GM18505 (cell line): ENCODE measurements around the gene CMTR1.

Experiments
- ATAC-seq: cut with Tn5 transposase; IDR thresholded peaks from one replicate; pipeline ENCODE4 v1.9.1; 2021; ENCODE audit not compliant: unreplicated experiment
- POLR2A ChIP-seq: IDR thresholded peaks from 4 replicates; pipeline ENCODE4 v1.6.1; 2011; ENCODE audit warnings: borderline replicate concordance; ENCODE audit not compliant: insufficient read depth, insufficient read length; ENCODE audit errors: extremely low read depth

Gene CMTR1

DNA sequence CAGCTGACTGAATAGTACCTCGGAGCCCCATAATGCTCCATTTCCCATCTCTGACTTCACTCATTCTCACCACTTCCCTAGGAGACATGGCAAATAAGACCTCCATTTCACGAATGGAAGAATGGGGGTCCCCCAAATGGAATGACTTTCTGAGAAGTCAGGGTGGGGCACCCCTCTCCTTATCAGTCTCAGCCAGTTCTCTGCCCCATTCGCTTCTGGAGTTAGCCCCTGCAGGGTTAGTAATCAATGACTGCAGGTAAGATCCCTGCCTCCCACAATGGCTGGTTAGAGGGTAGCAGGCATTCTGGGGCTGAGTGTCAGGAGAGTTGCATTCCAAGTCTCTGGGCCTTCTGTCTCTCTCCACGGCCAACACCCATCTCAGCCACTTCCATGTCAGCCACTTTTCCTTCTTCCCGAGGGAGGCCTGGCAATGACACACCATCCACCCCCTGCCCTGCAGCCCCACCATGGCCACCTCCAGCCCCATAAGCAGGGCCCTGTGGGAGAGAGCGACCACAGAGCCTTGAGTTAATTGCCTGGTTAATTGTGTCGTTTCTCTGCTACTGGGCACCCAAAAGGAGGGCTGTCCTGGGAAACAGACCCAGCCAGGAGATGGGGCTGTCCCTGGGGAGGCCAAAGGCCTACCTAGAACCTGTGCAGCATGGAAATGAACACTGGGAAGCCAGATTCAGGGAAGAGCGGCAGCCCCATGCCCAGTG is 53.3 kb downstream of the CMTR1 start:
- no peak for ATAC-seq
- no peak for TF ChIP-seq POLR2A

DNA sequence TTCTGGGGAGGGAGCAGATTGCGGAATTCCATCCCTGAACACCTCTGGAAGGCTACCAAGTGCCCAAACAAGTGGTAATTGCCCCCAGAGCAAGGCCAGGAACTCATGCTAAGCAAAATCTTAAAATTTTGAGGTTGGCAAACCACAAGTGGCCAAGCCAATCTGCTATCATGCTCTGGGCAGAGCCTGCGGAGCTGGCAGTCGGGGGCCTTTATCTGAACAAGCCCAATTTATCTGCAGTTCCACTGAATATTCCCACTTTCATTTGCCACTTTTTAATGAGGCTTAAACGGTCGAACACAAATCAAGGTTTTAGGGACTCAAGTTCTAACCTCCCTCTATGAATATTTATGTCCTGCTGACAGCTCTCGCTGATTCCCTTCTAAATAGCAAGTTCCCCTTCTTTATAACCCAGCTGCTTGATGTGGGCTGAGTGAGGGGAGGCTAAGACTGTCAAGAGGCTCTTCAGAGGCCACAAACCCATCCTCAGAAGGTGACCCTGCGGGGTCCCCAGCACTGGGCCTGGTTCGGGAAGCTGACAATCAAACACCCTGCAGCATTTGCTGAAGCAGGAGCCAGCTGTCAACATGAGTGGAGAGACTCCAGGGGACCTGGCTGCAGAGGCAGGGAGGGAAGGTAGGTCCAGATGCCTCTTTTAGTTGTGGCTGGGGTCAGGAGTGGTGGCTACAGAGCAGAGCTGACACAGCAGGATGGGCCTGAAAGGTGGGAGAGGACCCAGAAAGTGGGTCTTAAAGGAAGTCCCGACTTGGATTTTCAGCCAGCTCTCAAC is 54.8 kb downstream of the CMTR1 start:
- no peak for TF ChIP-seq POLR2A
- ATAC-seq = no peak

DNA sequence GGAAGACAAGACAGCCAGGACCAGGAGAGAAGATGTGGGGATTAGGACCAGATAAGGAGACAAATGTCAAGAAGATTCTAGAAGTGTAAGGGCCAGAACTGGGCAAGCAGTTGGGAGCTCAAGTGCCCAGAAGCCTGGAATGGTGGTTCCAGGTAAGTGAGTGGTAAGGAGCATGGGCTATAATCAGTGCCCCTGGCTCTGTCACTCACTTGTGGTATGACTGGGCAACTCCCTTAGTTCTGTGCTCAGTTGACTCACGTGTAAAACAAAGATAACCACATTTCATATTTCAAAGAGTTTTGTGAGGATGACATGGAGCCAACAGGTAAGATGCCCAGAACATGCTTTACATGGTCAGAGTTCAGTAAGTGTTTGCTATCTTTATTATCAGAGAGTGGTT is 55.5 kb downstream of the CMTR1 start:
- no peak for TF ChIP-seq POLR2A
- no peak for ATAC-seq

DNA sequence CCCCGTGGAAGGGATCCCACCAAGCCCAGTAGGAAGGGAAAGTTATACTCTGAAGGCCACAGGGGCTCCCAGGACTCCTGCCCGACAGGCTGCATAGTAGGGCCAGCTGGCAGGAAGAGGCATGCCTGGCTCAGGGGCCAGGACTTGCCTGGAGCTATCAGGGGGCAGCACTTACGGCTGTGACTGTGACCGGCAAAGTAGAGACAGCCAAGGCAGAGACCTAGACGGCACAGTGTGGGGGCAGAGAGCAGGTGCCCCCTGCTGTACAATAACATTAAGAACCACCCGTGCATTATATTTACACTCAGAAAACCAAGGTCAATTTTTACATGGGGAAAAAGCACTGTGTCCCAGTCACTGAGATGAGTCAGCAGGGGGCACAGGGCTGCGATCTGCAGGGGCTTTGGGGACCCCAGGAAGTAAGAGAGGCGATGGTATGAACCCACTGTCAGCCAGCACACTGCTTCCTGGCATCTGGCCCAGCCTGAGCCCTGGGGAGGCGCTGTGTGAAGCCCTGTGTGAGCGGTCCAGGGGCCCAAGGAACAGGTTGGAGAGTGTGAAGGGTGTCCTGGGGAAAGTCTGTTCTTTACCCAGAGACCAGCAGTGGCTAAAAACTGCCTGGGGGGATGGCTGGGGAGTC is 56.8 kb downstream of the CMTR1 start:
- ATAC-seq = no peak
- no peak for TF ChIP-seq POLR2A

DNA sequence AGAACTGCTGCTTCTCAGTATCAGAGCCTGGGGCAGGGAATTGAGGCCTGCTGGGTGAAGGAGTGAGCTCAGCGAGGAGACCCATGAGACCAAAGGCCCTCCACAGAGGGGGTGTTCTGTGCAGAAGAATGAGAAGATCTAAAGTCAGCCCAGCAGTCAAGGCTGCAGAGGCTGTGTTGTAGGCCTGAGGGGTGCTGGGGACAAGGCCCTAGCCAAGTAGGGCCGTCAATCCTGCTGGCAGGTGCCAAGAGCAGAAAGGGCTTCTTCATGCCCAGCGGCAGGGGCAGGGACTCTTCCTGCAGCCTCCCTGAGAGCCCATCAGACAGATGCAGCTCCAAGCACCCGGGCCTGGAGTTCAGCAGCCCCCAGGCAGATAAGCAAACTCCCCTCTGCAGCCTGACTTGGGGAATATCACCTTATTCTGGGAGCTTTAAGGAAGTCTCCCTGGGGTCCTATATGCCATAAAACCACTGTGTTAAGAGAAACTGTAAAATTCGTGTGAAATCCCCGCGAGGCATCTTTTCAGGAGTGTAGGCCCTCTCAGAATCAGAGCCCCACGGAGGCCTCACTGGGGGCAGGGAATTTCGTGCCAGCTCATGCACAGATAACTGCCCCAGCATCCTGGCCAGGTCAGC is 57.6 kb downstream of the CMTR1 start:
- no peak for ATAC-seq
- TF ChIP-seq POLR2A = no peak

DNA sequence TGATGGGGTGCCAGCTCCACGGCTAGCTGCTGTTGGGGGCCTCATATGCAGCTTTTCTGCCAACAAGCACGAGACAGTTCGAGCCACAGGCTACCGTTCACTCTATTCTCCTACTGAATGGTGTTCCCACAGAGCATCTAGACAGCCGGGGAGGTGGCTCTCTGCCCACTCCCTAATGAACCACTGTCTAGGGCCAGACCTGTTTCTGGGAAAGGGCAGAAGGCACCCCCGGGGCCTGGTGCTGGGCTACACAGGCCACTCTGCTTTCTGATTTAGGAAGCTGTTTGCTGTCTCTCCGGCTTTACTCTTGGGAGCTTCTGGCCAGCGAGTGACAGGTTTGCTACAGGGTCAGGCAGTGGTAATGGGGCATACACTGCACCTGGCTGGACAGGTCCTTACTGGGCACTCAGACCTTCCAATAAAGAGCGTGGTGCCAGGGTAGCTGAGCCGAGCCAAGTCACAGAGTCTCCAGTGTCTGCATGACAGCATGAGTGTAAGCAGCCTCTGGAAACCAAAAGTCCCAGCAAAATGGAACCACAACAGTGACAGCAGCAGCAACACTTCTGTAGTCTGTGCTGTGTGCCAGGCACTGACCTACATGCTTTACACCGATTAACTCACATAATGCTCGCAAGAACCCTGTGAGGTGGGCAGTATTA is 58.3 kb downstream of the CMTR1 start:
- ATAC-seq = no peak
- TF ChIP-seq POLR2A = no peak

DNA sequence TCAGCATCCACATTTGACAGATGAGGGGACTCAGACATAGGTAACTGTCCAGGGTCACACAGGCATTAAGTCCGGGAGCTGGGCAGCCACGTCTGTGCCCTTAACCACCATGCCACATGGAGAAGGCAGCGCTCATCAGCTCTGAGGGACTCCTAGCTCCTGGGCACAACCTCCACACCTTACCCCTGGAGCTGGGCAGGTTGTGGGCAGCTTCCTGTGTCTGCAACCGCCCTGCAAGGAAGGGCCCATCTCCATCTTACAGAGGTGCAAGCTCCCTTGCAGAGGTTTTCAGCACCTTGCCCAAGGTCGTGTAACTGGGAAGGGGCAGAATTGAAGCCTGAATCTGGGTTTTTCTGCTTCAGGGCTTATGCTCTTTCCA is 58.8 kb downstream of the CMTR1 start:
- TF ChIP-seq POLR2A = no peak
- ATAC-seq = no peak

DNA sequence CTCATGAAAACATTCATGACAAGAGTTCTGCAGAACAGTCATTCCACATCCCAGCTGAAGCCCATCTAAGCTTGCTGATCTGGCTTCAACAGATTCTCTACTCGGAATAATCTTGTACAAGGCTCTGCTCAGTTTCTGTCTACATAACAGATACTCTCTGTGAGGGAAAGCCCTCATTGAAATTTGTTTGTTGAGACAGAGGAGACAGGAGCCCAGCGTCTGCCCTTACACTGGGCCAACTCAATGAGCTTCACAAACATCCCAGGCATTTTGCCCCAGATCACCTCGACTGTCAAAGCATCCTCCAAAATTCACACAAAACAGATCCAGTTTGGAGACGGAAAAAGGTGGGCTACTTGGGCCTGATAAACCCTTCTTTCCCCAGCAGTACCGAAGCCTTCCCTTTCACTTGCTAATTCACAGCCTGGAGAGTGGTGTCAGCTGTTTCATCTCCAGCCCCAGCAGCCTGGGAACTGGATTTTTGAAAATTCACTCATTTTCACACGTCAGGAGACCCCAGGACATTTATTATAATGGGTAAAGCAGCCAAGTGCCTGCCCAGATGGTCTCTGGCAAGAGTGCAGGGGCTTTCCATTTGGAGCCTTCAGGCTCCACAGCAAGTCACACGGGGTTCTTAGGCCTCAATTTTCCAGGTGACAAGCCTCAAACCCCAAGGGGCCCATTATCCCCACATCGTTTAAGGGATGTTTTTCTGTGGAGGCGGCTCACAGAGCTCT is 59.4 kb downstream of the CMTR1 start:
- no peak for TF ChIP-seq POLR2A

DNA sequence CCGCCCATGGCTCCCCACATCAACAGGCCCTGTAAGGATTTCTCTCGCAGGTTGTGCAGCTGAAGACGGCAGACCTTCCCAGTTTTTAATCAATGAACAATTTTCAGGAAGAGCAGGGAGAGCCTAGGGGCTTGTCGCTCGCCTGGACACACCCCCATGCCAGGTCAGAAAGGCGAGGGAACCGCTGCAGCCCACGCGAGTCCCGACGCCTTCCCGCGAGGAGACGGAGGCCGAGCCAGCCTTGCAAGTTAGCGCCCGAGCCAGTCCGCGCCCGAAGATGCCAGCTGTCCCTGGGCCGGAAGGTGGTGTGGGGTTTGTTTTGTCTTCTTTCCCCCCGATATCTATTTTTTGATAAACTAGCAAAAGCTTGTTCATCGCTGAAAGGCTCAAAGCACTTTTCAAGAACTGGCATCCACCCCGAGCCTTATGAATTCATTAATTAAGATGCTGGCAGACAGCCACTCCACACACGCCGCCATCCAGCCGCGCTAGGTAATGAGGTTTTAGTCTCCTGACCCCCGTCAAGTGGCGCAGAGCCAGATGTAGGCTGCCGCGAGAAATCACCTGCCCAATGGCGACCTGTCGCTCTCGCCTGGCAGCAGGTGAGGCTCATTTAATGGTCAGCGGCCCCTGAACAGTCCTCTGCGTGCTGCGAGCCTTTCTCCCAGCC is 60.1 kb downstream of the CMTR1 start:
- ATAC-seq = no peak

More for the DNA sequence above, 59.4 kb downstream of the CMTR1 start:
- ATAC-seq = no peak

DNA sequence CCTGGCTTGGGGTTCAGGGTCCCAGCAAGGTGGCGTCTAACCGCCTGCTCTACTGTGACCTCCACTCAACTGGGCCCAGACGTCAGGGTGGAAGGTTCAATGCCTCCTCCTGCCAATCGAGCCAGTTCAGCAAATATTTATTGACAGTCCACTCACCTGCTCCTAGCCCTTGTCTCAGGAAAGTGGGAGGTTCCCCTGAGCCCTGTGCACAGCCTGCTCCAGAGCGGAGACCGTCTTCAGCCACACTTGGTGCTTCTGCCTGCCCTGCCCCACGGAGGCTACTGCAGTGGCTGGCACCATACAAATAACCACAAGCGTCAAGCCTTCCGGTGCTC is 60.6 kb downstream of the CMTR1 start:
- ATAC-seq = no peak
- TF ChIP-seq POLR2A = no peak

More for the DNA sequence above, 60.1 kb downstream of the CMTR1 start:
- TF ChIP-seq POLR2A = no peak

DNA sequence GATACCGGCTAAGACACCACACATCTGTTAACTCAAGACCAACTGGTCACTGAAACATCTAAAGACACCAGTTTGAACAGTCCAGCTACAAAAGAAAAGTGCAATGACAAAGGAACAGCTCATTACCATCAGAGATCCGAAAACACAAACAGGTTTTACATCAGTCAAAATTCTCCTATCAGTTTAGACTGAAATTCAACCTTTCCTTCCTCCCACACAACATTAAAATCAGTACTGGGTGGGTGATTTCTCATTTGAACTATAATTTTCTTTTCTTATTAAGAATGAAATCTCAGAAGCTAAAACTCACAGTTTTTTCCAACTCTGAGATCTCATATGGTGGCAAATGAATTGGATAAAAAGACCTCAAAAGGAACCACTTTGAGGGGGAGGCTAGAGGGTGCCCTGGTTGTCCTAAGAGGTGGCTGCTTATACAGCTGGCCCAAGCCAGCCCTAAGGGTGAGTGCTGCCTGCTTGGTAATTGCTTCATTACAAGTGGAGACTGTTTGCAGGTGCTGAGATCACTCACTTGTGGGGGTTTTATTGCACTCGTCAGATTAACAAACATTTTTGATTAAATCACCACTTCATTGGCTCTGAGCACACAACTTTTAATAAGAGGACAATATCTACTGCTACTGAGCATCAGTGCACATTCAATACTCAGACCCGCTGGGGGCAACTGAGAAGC is 62.4 kb downstream of the CMTR1 start:
- no peak for TF ChIP-seq POLR2A
- ATAC-seq = no peak
